Activated B cell treated with CpG ODN at 0.5 μM for 24 hours (primary cell): Measurements from ENCODE around the gene ZER1. TPM values are rescaled to one million over a fixed set of nuclear protein-coding genes. Genes with fewer than 3 reads are reported as not detected.
"Not testable (repeated sequence)": the region's sequence is repeated elsewhere in the genome, so short reads cannot be mapped to it uniquely, and the experiment has no call there.

Source experiments
- ATAC-seq: fragments of 200-7000 bp; cut with Tn5 transposase; one replicate; pipeline ENCODE4 v1.10.0; 2021; ENCODE audit warnings: low read depth, mild to moderate bottlenecking, moderate library complexity
- CTCF ChIA-PET: fragments of 350-600 bp; sonication (Branson Sonifier 250); formaldehyde crosslinking; loops from one replicate; lab custom pipeline; 2021; ENCODE audit warnings: antibody characterized with exemption; lab: Charles Lee
- POLR2A ChIA-PET: fragments of 350-600 bp; sonication (Branson Sonifier 250); formaldehyde crosslinking; loops from one replicate; lab custom pipeline; 2021; ENCODE audit warnings: antibody characterized with exemption; lab: Charles Lee
- DNase-seq: peaks from one replicate; pipeline ENCODE4 v3.0.0; 2022
- H3K27ac Mint-ChIP-seq: one replicate; pipeline ENCODE4 v1.8.0; 2020; ENCODE audit warnings: mixed read lengths
- H3K27me3 Mint-ChIP-seq: one replicate; pipeline ENCODE4 v1.8.0; 2021; ENCODE audit warnings: mixed read lengths
- H3K36me3 Mint-ChIP-seq: one replicate; pipeline ENCODE4 v1.8.0; 2021; ENCODE audit warnings: low read depth, mixed read lengths
- H3K4me1 Mint-ChIP-seq: one replicate; pipeline ENCODE4 v1.8.0; 2021; ENCODE audit warnings: mixed read lengths
- H3K4me3 Mint-ChIP-seq: one replicate; pipeline ENCODE4 v1.8.0; 2020; ENCODE audit warnings: mild to moderate bottlenecking, mixed read lengths
- H3K9me3 Mint-ChIP-seq: one replicate; pipeline ENCODE4 v1.8.0; 2020; ENCODE audit warnings: mixed read lengths
- CTCF ChIP-seq: fragments of 200-600 bp; IDR thresholded peaks from one replicate; pipeline ENCODE4 v1.8.0; 2022; ENCODE audit warnings: antibody characterized with exemption, mild to moderate bottlenecking
- intact Hi-C: fragments of 100-400 bp; cut with micrococcal nuclease; formaldehyde crosslinking; loops from one replicate; pipeline ENCODE4 v1.15.1; 2024
- total RNA-seq: library from RNA; stranded (reverse); gene quantifications from 2 replicates; pipeline ENCODE4 v1.2.3, GENCODE V29; 2022

Gene ZER1
- total RNA-seq, 1 donor from 2014 or later: 26.0 TPM

DNA sequence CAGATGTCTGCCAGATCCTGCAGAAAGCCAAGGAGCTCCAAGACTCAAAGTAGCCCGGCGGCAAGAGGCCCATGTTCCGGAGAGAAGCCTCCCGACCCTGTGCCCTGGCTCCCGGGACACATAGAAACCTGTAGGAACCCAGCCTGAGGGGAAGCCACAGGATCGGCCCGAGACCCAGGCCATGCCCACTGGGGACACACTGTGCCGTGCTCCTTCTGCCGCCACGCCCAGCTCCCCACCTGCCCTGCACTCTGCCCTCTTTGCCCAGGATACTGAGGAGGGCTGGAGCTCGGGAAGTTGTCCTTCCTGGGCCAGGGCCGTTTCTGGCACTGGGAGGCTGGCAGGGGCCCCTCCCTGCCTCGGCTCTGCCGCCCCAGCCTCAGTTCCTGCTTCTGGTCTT is 36.1 kb upstream of the ZER1 start:
- CTCF ChIA-PET: interaction anchor here (1.0 kb wide), 1 partner anchor 11 kb away, joined by 3 read pairs; the partner anchor contains the start of gene ENDOG
- POLR2A ChIA-PET: no interaction called here
- no peaks in the 10 kb centered on the region for H3K27me3 Mint-ChIP-seq
- peaks cover 49% of the 10 kb centered on the region for H3K36me3 Mint-ChIP-seq
- DNase-seq (no peak), ATAC-seq (no peak)
- H3K27ac Mint-ChIP-seq: no peak overlapping the region
- H3K4me3 Mint-ChIP-seq: no peak overlapping the region
- no peak for TF ChIP-seq CTCF
- H3K4me1 Mint-ChIP-seq: no peaks in the 10 kb centered on the region
- no peaks in the 10 kb centered on the region for H3K9me3 Mint-ChIP-seq
- intact Hi-C loops: no loop called here

DNA sequence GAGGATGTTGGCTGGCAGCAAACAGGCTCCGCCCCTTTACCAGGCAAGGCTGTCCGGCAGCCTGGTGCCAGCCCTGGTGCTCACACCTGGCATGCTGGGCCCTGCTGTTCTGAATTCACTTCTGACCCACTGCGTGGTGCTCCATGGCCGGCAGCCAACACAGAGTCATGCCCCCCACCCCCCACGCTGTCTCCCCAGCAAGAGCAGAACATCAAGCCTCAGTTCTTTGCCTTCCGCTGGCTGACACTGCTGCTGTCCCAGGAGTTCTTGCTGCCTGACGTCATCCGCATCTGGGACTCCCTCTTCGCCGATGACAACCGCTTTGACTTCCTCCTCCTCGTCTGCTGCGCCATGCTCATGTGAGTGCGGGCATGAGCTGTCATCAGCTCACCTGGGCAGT is 33.9 kb upstream of the ZER1 start:
- Mint-ChIP-seq H3K36me3 (peaks cover 61% of the 10 kb centered on the region), H3K4me1 (no peaks in the 10 kb centered on the region), H3K27ac (no peak overlapping the region), H3K27me3 (no peaks in the 10 kb centered on the region), H3K4me3 (no peak overlapping the region), H3K9me3 (no peaks in the 10 kb centered on the region)
- intact Hi-C loops: no loop called here
- DNase-seq (no peak), ATAC-seq (no peak)
- no peak for TF ChIP-seq CTCF
- ChIA-PET CTCF (interaction anchor here (2.2 kb wide), 1 partner anchor 13 kb away, joined by 5 read pairs; the partner anchor contains the start of gene ENDOG), POLR2A (interaction anchor here (0.6 kb wide), 1 partner anchor 123 kb away, joined by 3 read pairs; no protein-coding TSS in a partner anchor)

GRCh38 chr9:128802482-128802881 is 30.8 kb upstream of the ZER1 start:
- intact Hi-C loops: no loop called here
- CTCF ChIA-PET: no interaction called here
- no peaks in the 10 kb centered on the region for H3K4me1 Mint-ChIP-seq
- ATAC-seq (no peak), DNase-seq (no peak)
- TF ChIP-seq CTCF: no peak
- POLR2A ChIA-PET: interaction anchor here (0.7 kb wide), 1 partner anchor 14 kb away, joined by 4 read pairs; no protein-coding TSS in a partner anchor
- H3K36me3 Mint-ChIP-seq: peaks cover 80% of the 10 kb centered on the region
- H3K4me3 Mint-ChIP-seq: no peak overlapping the region
- H3K27me3 Mint-ChIP-seq: no peaks in the 10 kb centered on the region
- H3K27ac Mint-ChIP-seq: no peak overlapping the region
- no peaks in the 10 kb centered on the region for H3K9me3 Mint-ChIP-seq

DNA sequence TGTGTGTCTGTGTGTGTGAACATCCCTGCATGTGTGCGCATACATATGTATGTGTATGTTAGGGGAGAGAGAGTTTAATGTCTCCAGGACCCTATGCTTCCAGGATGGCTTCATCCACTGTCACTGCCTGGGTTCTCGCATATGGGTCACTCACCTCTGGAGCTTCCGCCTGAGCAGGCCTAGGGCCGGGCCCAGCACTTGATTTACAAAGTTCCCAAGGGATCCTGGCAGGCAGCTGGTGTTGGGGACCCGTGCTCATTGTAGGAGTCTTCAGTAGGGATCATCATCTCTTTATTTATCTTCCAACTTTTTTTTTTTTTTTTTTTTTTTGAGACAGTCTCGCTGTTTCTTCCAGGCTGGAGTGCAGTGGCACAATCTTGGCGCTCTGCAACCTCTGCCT is 28.3 kb upstream of the ZER1 start:
- intact Hi-C loops: no loop called here
- no peak for DNase-seq
- H3K4me1 Mint-ChIP-seq: no peaks in the 10 kb centered on the region
- peaks cover 67% of the 10 kb centered on the region for H3K36me3 Mint-ChIP-seq
- no peak for TF ChIP-seq CTCF
- no peak for ATAC-seq
- no peaks in the 10 kb centered on the region for H3K9me3 Mint-ChIP-seq
- no peak overlapping the region for H3K27ac Mint-ChIP-seq
- ChIA-PET POLR2A (no interaction called here), CTCF (no interaction called here)
- no peaks in the 10 kb centered on the region for H3K27me3 Mint-ChIP-seq
- H3K4me3 Mint-ChIP-seq: no peak overlapping the region

DNA sequence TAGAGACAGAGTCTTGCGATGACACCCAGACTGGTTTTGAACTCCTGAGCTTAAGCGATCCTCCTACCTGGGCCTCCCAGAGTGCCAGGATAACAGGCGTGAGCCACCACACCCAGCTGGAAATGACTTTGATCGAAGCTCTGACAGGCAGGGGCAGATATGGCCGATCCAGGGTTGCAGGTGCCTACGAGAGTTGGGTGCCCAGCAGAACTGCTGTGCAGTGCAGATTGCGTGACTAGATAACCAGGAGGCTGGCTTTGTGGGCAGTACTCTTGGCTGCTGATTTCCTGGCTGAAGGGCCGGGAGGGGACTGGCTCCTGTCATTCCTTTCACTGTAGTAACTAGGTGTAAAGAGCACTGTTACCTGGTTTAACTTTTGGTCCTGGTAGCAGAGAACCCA is 27.2 kb upstream of the ZER1 start:
- TF ChIP-seq CTCF: no peak
- no peak overlapping the region for H3K27ac Mint-ChIP-seq
- DNase-seq (no peak), ATAC-seq (no peak)
- peaks cover under 1% of the 10 kb centered on the region for H3K4me1 Mint-ChIP-seq
- H3K4me3 Mint-ChIP-seq: no peak overlapping the region
- CTCF ChIA-PET: interaction anchor here (1.1 kb wide), 1 partner anchor 20 kb away, joined by 3 read pairs; the partner anchor contains the start of gene ENDOG
- H3K9me3 Mint-ChIP-seq: no peaks in the 10 kb centered on the region
- intact Hi-C loops: no loop called here
- H3K27me3 Mint-ChIP-seq: no peaks in the 10 kb centered on the region
- H3K36me3 Mint-ChIP-seq: peaks cover 72% of the 10 kb centered on the region
- POLR2A ChIA-PET: interaction anchor here (1.2 kb wide), 1 partner anchor 75 kb away, joined by 3 read pairs; the partner anchor contains the start of gene ZDHHC12

DNA sequence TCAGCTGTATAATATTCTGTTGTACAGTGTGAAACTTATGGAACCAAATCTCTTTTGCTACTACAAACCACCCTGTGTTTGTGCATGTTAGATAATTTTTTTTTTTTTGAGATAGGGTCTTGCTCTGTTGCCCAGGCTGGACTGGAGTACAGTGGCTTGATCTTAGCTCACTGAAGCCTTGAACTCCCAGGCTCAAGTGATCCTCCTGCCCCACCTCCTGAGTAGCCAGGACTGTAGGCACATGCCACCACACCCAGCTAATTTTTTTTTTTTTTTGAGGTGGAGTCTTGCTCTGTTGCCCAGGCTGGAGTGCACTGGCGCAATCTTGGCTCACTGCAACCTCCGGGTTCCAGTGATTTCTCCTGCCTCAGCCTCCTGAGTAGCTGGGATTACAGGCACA is 23.2 kb upstream of the ZER1 start:
- H3K27ac Mint-ChIP-seq, H3K4me1 Mint-ChIP-seq, ATAC-seq, H3K4me3 Mint-ChIP-seq, DNase-seq, H3K27me3 Mint-ChIP-seq, H3K9me3 Mint-ChIP-seq, intact Hi-C loops, CTCF ChIA-PET: not testable (repeated sequence)
- H3K36me3 Mint-ChIP-seq: peaks cover 79% of the 10 kb centered on the region
- POLR2A ChIA-PET: interaction anchor here (0.5 to 0.7 kb wide), 4 partner anchors 21 to 1472 kb away, joined by 3 to 9 read pairs (median 6); no protein-coding TSS in a partner anchor
